ENCODE measurements around the gene SLC9A9.

Gene SLC9A9

DNA sequence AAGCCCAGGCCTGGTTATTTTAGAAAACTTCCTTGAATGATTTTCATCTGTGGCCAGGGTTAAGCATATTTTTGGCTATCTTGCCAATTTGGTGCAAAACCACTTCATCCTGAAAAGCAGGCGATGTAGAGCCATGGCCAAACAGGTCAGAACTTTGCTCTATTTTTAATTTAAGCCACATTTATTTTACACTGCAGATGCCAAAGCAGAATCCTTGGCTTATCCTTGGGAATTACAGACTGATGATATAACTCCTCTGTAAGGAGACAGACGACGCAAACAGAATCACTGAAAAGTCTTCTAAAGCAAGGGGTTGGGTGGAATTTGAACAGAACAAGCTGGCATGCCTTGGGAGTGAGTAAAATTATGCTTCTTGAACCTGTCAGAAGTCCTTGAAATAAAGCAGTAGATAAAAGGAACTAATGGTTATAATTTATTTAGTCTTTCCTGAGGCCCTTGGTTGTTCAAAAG lies 606.8 kb downstream of the SLC9A9 start:
- Histone ChIP-seq H2BK5ac (ENCODE audit: low read depth, low read length, poor library complexity) (no peak overlapping the region), H3K18ac (ENCODE audit: low read length) (no peak overlapping the region), H3K4me1 (ENCODE audit: control insufficient read depth in 1 of 2, insufficient read depth in 2 of 2, low read length in 2 of 2) (peaks cover 2 to 5% of the 10 kb centered on the region in 2 experiments), H3K79me2 (ENCODE audit: control insufficient read depth, insufficient read depth, low read length, poor library complexity) (no peaks in the 10 kb centered on the region), H3K4me3 (ENCODE audit: low read depth, low read length) (no peak overlapping the region), H4K91ac (ENCODE audit: low read depth, low read length) (no peak overlapping the region), H3K23ac (ENCODE audit: low read length) (no peak overlapping the region), H3K4ac (ENCODE audit: low read depth, low read length) (no peak overlapping the region), H2BK120ac (ENCODE audit: insufficient read depth, low read length, poor library complexity) (no peak overlapping the region), H3K27ac (ENCODE audit: low read depth, low read length) (no peak overlapping the region), H4K8ac (ENCODE audit: low read depth, low read length) (no peak overlapping the region), H2BK12ac (ENCODE audit: low read length) (no peak overlapping the region), H3K9ac (ENCODE audit: low read length) (no peak overlapping the region), H3K27me3 (ENCODE audit: insufficient read depth, low read length) (no peaks in the 10 kb centered on the region), H3K9me3 (ENCODE audit: insufficient read depth, low read depth, low read length) (no peaks in the 10 kb centered on the region), H2AK5ac (ENCODE audit: low read length) (no peak overlapping the region), H3K36me3 (ENCODE audit: control insufficient read depth in 1 of 2, insufficient read depth in 2 of 2, low read length in 2 of 2) (no peaks in the 10 kb centered on the region), H2AFZ (ENCODE audit: insufficient read depth, low read length, poor library complexity) (no peak overlapping the region), H4K12ac (ENCODE audit: low read depth, low read length) (no peak overlapping the region), H3K79me1 (ENCODE audit: low read length) (no peaks in the 10 kb centered on the region), H3K14ac (ENCODE audit: low read length) (no peak overlapping the region), H3K4me2 (ENCODE audit: low read length) (no peak overlapping the region)
- WGBS (ENCODE audit: extremely low coverage, insufficient coverage, insufficient read length): no CpG with 5 or more reads among the region's 3 CpGs
- peak in 1 of 2 donors; percentile 18 for DNase-seq

DNA sequence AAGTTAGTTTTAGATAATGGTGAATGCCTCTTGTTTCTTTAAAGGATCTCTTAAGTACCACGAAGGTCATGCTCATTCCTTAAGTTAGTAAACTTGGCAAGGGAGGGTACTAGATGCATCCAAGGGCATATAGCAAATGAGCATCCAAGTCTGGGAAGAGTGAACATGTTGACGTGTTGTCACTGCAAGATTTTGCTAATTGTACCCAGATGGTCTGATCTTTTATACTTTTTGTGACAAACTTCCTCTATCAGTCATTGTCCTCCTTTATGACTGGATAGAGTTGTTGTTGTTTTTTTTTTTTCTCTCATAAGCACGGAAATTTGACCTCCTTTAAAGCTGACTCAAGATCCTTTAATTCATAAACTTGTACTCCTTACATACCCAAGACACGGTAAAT lies 607.4 kb downstream of the SLC9A9 start:
- Histone ChIP-seq H3K36me3 (ENCODE audit: control insufficient read depth in 1 of 2, insufficient read depth in 2 of 2, low read length in 2 of 2) (no peaks in the 10 kb centered on the region), H2BK5ac (ENCODE audit: low read depth, low read length, poor library complexity) (no peak overlapping the region), H3K27me3 (ENCODE audit: insufficient read depth, low read length) (no peaks in the 10 kb centered on the region), H3K14ac (ENCODE audit: low read length) (no peak overlapping the region), H3K9me3 (ENCODE audit: insufficient read depth, low read depth, low read length) (no peaks in the 10 kb centered on the region), H3K79me2 (ENCODE audit: control insufficient read depth, insufficient read depth, low read length, poor library complexity) (no peaks in the 10 kb centered on the region), H2AFZ (ENCODE audit: insufficient read depth, low read length, poor library complexity) (no peak overlapping the region), H3K23ac (ENCODE audit: low read length) (no peak overlapping the region), H3K18ac (ENCODE audit: low read length) (no peak overlapping the region), H4K8ac (ENCODE audit: low read depth, low read length) (no peak overlapping the region), H4K91ac (ENCODE audit: low read depth, low read length) (no peak overlapping the region), H2BK120ac (ENCODE audit: insufficient read depth, low read length, poor library complexity) (no peak overlapping the region), H3K79me1 (ENCODE audit: low read length) (no peaks in the 10 kb centered on the region), H3K4me3 (ENCODE audit: low read depth, low read length) (no peak overlapping the region), H3K4me2 (ENCODE audit: low read length) (no peak overlapping the region), H3K4me1 (ENCODE audit: control insufficient read depth in 1 of 2, insufficient read depth in 2 of 2, low read length in 2 of 2) (peaks cover 2 to 5% of the 10 kb centered on the region in 2 experiments), H3K4ac (ENCODE audit: low read depth, low read length) (no peak overlapping the region), H4K12ac (ENCODE audit: low read depth, low read length) (no peak overlapping the region), H3K27ac (ENCODE audit: low read depth, low read length) (no peak overlapping the region), H3K9ac (ENCODE audit: low read length) (no peak overlapping the region), H2BK12ac (ENCODE audit: low read length) (no peak overlapping the region), H2AK5ac (ENCODE audit: low read length) (no peak overlapping the region)
- WGBS (ENCODE audit: extremely low coverage, insufficient coverage, insufficient read length): no CpG with 5 or more reads among the region's 4 CpGs
- DNase-seq: no peak

DNA sequence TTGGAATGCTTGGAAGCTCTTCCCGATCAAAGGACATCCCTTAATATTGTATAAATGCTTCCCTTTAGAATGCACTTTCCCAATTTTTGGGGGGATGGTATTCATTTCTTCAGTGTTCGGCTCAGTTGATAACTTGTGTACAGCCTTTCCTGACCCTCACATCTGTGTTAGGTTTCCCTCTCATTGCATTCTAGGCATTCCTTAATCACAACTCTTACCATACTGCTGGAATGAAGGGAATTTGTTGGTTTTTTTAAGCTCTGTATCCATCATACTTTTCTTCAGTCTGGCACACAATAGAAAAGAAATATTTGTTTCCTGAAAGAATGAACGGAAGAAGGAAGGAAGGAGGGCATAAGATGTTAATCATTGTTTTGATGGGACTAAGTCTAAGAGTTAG lies 609.2 kb downstream of the SLC9A9 start:
- Histone ChIP-seq H3K4me1 (ENCODE audit: control insufficient read depth in 1 of 2, insufficient read depth in 2 of 2, low read length in 2 of 2) (peaks cover 2 to 5% of the 10 kb centered on the region in 2 experiments), H3K4me2 (ENCODE audit: low read length) (no peak overlapping the region), H3K14ac (ENCODE audit: low read length) (no peak overlapping the region), H3K79me1 (ENCODE audit: low read length) (no peaks in the 10 kb centered on the region), H4K91ac (ENCODE audit: low read depth, low read length) (no peak overlapping the region), H3K4me3 (ENCODE audit: low read depth, low read length) (no peak overlapping the region), H2BK12ac (ENCODE audit: low read length) (no peak overlapping the region), H3K79me2 (ENCODE audit: control insufficient read depth, insufficient read depth, low read length, poor library complexity) (no peaks in the 10 kb centered on the region), H4K8ac (ENCODE audit: low read depth, low read length) (no peak overlapping the region), H2BK5ac (ENCODE audit: low read depth, low read length, poor library complexity) (no peak overlapping the region), H3K9ac (ENCODE audit: low read length) (no peak overlapping the region), H4K12ac (ENCODE audit: low read depth, low read length) (no peak overlapping the region), H2AK5ac (ENCODE audit: low read length) (no peak overlapping the region), H3K4ac (ENCODE audit: low read depth, low read length) (no peak overlapping the region), H3K9me3 (ENCODE audit: insufficient read depth, low read depth, low read length) (no peaks in the 10 kb centered on the region), H3K23ac (ENCODE audit: low read length) (no peak overlapping the region), H2BK120ac (ENCODE audit: insufficient read depth, low read length, poor library complexity) (no peak overlapping the region), H2AFZ (ENCODE audit: insufficient read depth, low read length, poor library complexity) (no peak overlapping the region), H3K27me3 (ENCODE audit: insufficient read depth, low read length) (no peaks in the 10 kb centered on the region), H3K18ac (ENCODE audit: low read length) (no peak overlapping the region), H3K27ac (ENCODE audit: low read depth, low read length) (no peak overlapping the region), H3K36me3 (ENCODE audit: control insufficient read depth in 1 of 2, insufficient read depth in 2 of 2, low read length in 2 of 2) (no peaks in the 10 kb centered on the region)
- no CpG with 5 or more reads among the region's 3 CpGs for WGBS (ENCODE audit: extremely low coverage, insufficient coverage, insufficient read length)
- peak in 1 of 2 donors; percentile 68 for DNase-seq

DNA sequence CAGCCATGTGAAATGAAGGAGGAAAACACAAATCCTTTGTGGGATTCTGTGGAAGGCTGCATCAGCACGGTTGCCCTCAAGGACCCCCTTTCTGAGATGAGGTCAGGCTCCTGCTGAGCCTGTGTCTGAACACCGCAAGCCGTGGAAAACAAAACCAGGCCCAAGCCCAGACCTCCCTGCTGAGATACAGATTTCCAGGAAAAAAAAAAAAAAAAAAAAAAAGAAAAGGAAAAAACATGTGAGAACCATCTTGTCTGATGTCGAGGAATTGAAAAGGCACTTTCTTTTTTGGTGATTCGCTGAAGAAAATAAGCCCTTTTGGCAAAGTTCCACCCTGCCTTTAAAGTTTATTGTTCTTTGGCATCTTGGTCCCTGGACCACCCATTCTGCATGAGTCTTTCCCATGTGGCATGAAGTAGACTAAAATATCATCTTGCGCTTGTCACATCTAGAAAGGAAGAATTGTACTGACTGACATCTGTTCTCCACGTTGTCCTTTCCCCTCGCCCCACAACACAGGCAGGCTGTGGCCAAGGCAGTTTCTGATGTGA lies 611.1 kb downstream of the SLC9A9 start:
- Histone ChIP-seq H3K4me3 (ENCODE audit: low read depth, low read length) (no peak overlapping the region), H2BK5ac (ENCODE audit: low read depth, low read length, poor library complexity) (no peak overlapping the region), H3K4ac (ENCODE audit: low read depth, low read length) (no peak overlapping the region), H4K12ac (ENCODE audit: low read depth, low read length) (no peak overlapping the region), H3K27ac (ENCODE audit: low read depth, low read length) (no peak overlapping the region), H3K23ac (ENCODE audit: low read length) (no peak overlapping the region), H2BK12ac (ENCODE audit: low read length) (no peak overlapping the region), H2AK5ac (ENCODE audit: low read length) (no peak overlapping the region), H4K91ac (ENCODE audit: low read depth, low read length) (no peak overlapping the region), H3K4me2 (ENCODE audit: low read length) (no peak overlapping the region), H3K36me3 (ENCODE audit: control insufficient read depth in 1 of 2, insufficient read depth in 2 of 2, low read length in 2 of 2) (no peaks in the 10 kb centered on the region), H4K8ac (ENCODE audit: low read depth, low read length) (no peak overlapping the region), H2AFZ (ENCODE audit: insufficient read depth, low read length, poor library complexity) (no peak overlapping the region), H3K27me3 (ENCODE audit: insufficient read depth, low read length) (no peaks in the 10 kb centered on the region), H3K9ac (ENCODE audit: low read length) (peak overlapping the region; percentile 46), H3K9me3 (ENCODE audit: insufficient read depth, low read depth, low read length) (no peaks in the 10 kb centered on the region), H3K4me1 (ENCODE audit: control insufficient read depth in 1 of 2, insufficient read depth in 2 of 2, low read length in 2 of 2) (no peaks in the 10 kb centered on the region), H3K79me1 (ENCODE audit: low read length) (no peaks in the 10 kb centered on the region), H3K14ac (ENCODE audit: low read length) (no peak overlapping the region), H3K18ac (ENCODE audit: low read length) (no peak overlapping the region), H2BK120ac (ENCODE audit: insufficient read depth, low read length, poor library complexity) (no peak overlapping the region), H3K79me2 (ENCODE audit: control insufficient read depth, insufficient read depth, low read length, poor library complexity) (no peaks in the 10 kb centered on the region)
- no CpG with 5 or more reads among the region's 8 CpGs for whole genome bisulfite sequencing (ENCODE audit: extremely low coverage, insufficient coverage, insufficient read length)
- DNase-seq: no peak
